Body of pancreas (tissue), 4 donors: ENCODE data around the gene OR11G2. TPM values are rescaled to one million over a fixed set of nuclear protein-coding genes. Genes with fewer than 3 reads are reported as not detected.

Experiments used
- ATAC-seq: fragments of 150-250 bp; one replicate; pipeline ENCODE4 v1.9.1; 2016
- DNase-seq, 4 donors: peaks; one replicate each; pipeline ENCODE4 v3.0.0-alpha.2; 2019
- H3K27ac ChIP-seq, 4 donors: fragments of 200-600 bp; sonication (generic); 1 replicate in 3 of 4; 2 replicates in 1 of 4; pipeline versions ENCODE4 v1.5.1 to v1.6.1; 2016 to 2019; ENCODE audit warnings: mild to moderate bottlenecking in 1 of 4, mixed read lengths in 1 of 4, moderate library complexity in 1 of 4
- H3K27me3 ChIP-seq, 2 donors: fragments of 200-600 bp; sonication (generic); one replicate each; pipeline ENCODE4 v1.6.0; 2016; ENCODE audit warnings: mild to moderate bottlenecking in 1 of 2
- H3K36me3 ChIP-seq, 2 donors: fragments of 200-600 bp; sonication (generic); replicated peaks in 1 of 2; 2 replicates each; pipeline ENCODE4 v1.5.1; 2016; ENCODE audit warnings: low read depth in 2 of 2; ENCODE audit not compliant: insufficient read depth in 1 of 2
- H3K4me1 ChIP-seq: fragments of 200-600 bp; sonication (generic); one replicate; pipeline ENCODE4 v1.6.0; 2016
- H3K4me3 ChIP-seq, 2 donors: fragments of 200-600 bp; sonication (generic); 1 replicate in 1 of 2; 2 replicates in 1 of 2; pipeline ENCODE4 v1.5.1; 2016 to 2019
- H3K9me3 ChIP-seq, 3 donors: fragments of 200-600 bp; sonication (generic); 1 replicate in 2 of 3; 2 replicates in 1 of 3; pipeline ENCODE4 v1.5.1; 2016
- CTCF ChIP-seq, 7 experiments: fragments of 450-650 bp in 4 of 7; fragments of 200-600 bp in 3 of 7; sonication (generic) in 3 of 7; IDR thresholded peaks; one replicate each; pipeline ENCODE4 v1.5.1; 2016 to 2019; ENCODE audit warnings: antibody characterized with exemption in 7 of 7
- POLR2A ChIP-seq, 3 donors: fragments of 450-650 bp; IDR thresholded peaks; one replicate each; pipeline ENCODE4 v1.6.1; 2016; ENCODE audit warnings: antibody characterized with exemption in 3 of 3, mild to moderate bottlenecking in 2 of 3
- WGBS, 2 donors: methylation state at CpG; one replicate each; pipeline ENCODE4 v1.1.5; 2017; 5-methylcytosine and 5-hydroxymethylcytosine counted together
- intact Hi-C: fragments of 100-400 bp; cut with DNase I; formaldehyde crosslinking; loops from one replicate; pipeline ENCODE4 v1.15.1; 2023
- total RNA-seq, 2 donors: library from RNA; depleted of rRNA; stranded (reverse); fragments of >200 nt; gene quantifications; one replicate each; pipeline ENCODE4 v1.1.0, GENCODE V29; 2016

The OR11G2 gene
- total RNA-seq, 2 donors from 2014 or later: not detected

- TF ChIP-seq POLR2A (IDR thresholded peaks at IDR 0.05) (no peak), CTCF (IDR thresholded peaks at IDR 0.05) (no peak)
- H3K27me3 ChIP-seq: no peaks in the 10 kb centered on the region
- no peaks in the 10 kb centered on the region for H3K9me3 ChIP-seq
- DNase-seq: no peak
- peak overlapping the region in 1 of 4 donors; percentile 34 for H3K27ac ChIP-seq
- no peaks in the 10 kb centered on the region for H3K36me3 ChIP-seq
- no peak for ATAC-seq
- intact Hi-C loops: no loop called here
- peaks cover 23% of the 10 kb centered on the region for H3K4me1 ChIP-seq
- 58 to 59% methylated on average over 6 of the region's 6 CpGs for WGBS, 2 donors
- no peak overlapping the region for H3K4me3 ChIP-seq
Measured at GRCh38 chr14:20176330-20176729, 14.4 kb upstream of the OR11G2 start.

- Histone ChIP-seq H3K27me3 (no peaks in the 10 kb centered on the region), H3K36me3 (no peaks in the 10 kb centered on the region), H3K27ac (peak overlapping the region in 2 of 4 donors; percentile 74 to 77), H3K4me1 (peaks cover 23% of the 10 kb centered on the region), H3K4me3 (no peak overlapping the region), H3K9me3 (no peaks in the 10 kb centered on the region)
- intact Hi-C loops: no loop called here
- TF ChIP-seq CTCF (IDR thresholded peaks at IDR 0.05): peak in 4 of 7 experiments; percentile 28 to 64 (median 42)
- TF ChIP-seq POLR2A (IDR thresholded peaks at IDR 0.05): no peak
- ATAC-seq (peak; percentile 92), DNase-seq (peak in 3 of 4 donors; percentile 15 to 65 (median 58))
- 26 to 32% methylated on average over 7 of the region's 7 CpGs for whole genome bisulfite sequencing, 2 donors
Measured at GRCh38 chr14:20177433-20177974, 13.2 kb upstream of the OR11G2 start.

GRCh38 chr14:20179218-20179617 lies 11.5 kb upstream of the OR11G2 start:
- TF ChIP-seq CTCF (IDR thresholded peaks at IDR 0.05) (no peak), POLR2A (IDR thresholded peaks at IDR 0.05) (no peak)
- Histone ChIP-seq H3K36me3 (no peaks in the 10 kb centered on the region), H3K27me3 (no peaks in the 10 kb centered on the region), H3K27ac (peak overlapping the region in 1 of 4 donors; percentile 55), H3K4me1 (peaks cover 23% of the 10 kb centered on the region), H3K4me3 (no peak overlapping the region), H3K9me3 (no peaks in the 10 kb centered on the region)
- intact Hi-C loops: no loop called here
- WGBS, 2 donors: 64 to 70% methylated on average over 5 of the region's 5 CpGs
- ATAC-seq (no peak), DNase-seq (peak in 1 of 4 donors; percentile 53)

GRCh38 chr14:20179880-20180279 lies 10.8 kb upstream of the OR11G2 start:
- ATAC-seq (no peak), DNase-seq (no peak)
- intact Hi-C loops: no loop called here
- Histone ChIP-seq H3K36me3 (no peaks in the 10 kb centered on the region), H3K27ac (peak overlapping the region in 1 of 4 donors; percentile 55), H3K27me3 (no peaks in the 10 kb centered on the region), H3K4me1 (peaks cover 23% of the 10 kb centered on the region), H3K9me3 (no peaks in the 10 kb centered on the region), H3K4me3 (no peak overlapping the region)
- 73 to 74% methylated on average over 2 of the region's 2 CpGs for WGBS, 2 donors
- TF ChIP-seq CTCF (IDR thresholded peaks at IDR 0.05) (no peak), POLR2A (IDR thresholded peaks at IDR 0.05) (no peak)

GRCh38 chr14:20180486-20180885 lies 10.2 kb upstream of the OR11G2 start:
- Histone ChIP-seq H3K27ac (peak overlapping the region in 1 of 4 donors; percentile 55), H3K27me3 (no peaks in the 10 kb centered on the region), H3K4me3 (no peak overlapping the region), H3K4me1 (peaks cover 17% of the 10 kb centered on the region), H3K36me3 (no peaks in the 10 kb centered on the region), H3K9me3 (no peaks in the 10 kb centered on the region)
- DNase-seq: no peak
- TF ChIP-seq CTCF (IDR thresholded peaks at IDR 0.05): no peak
- no peak for TF ChIP-seq POLR2A (IDR thresholded peaks at IDR 0.05)
- intact Hi-C loops: no loop called here
- no peak for ATAC-seq
- 54 to 56% methylated on average over 2 of the region's 2 CpGs for WGBS, 2 donors
